Measurements from ENCODE around the gene RNF157.
"Not testable (repeated sequence)": the region's sequence is repeated elsewhere in the genome, so short reads cannot be mapped to it uniquely, and the experiment has no call there.

Gene RNF157

GRCh38 chr17:76234354-76234679, 6.0 kb downstream of the RNF157 start:
- no peak for DNase-seq (ENCODE audit: low read depth in 2 of 2)

- DNase-seq (ENCODE audit: low read depth in 2 of 2) = no peak
Measured at GRCh38 chr17:76233588-76234353, 6.5 kb downstream of the RNF157 start.

- no peak for DNase-seq (ENCODE audit: low read depth in 2 of 2)
Measured at GRCh38 chr17:76232342-76232741, 8.0 kb downstream of the RNF157 start.

- DNase-seq (ENCODE audit: low read depth in 2 of 2) = not testable (repeated sequence)
Measured at GRCh38 chr17:76226749-76227148, 13.5 kb downstream of the RNF157 start.

- not testable (repeated sequence) for DNase-seq (ENCODE audit: low read depth in 2 of 2)
Measured at GRCh38 chr17:76225373-76226086, 14.8 kb downstream of the RNF157 start.

GRCh38 chr17:76223802-76224201, 16.5 kb downstream of the RNF157 start:
- DNase-seq (ENCODE audit: low read depth in 2 of 2) = no peak

GRCh38 chr17:76219670-76220383, 20.5 kb downstream of the RNF157 start:
- no peak for DNase-seq (ENCODE audit: low read depth in 2 of 2)

GRCh38 chr17:76217081-76217480, 23.2 kb downstream of the RNF157 start:
- DNase-seq (ENCODE audit: low read depth in 2 of 2) = no peak

- no peak for DNase-seq (ENCODE audit: low read depth in 2 of 2)
Measured at GRCh38 chr17:76213491-76213890, 26.8 kb downstream of the RNF157 start.

- DNase-seq (ENCODE audit: low read depth in 2 of 2) = no peak
Measured at GRCh38 chr17:76208120-76208519, 32.2 kb downstream of the RNF157 start.

- DNase-seq (ENCODE audit: low read depth in 2 of 2) = no peak
Measured at GRCh38 chr17:76207275-76208059, 32.8 kb downstream of the RNF157 start.

GRCh38 chr17:76205542-76206144, 34.6 kb downstream of the RNF157 start:
- DNase-seq (ENCODE audit: low read depth in 2 of 2) = not testable (repeated sequence)

GRCh38 chr17:76204277-76204676, 36.0 kb downstream of the RNF157 start:
- DNase-seq (ENCODE audit: low read depth in 2 of 2) = no peak

- no peak for DNase-seq (ENCODE audit: low read depth in 2 of 2)
Measured at GRCh38 chr17:76200354-76200753, 39.9 kb downstream of the RNF157 start.

- DNase-seq (ENCODE audit: low read depth in 2 of 2) = peak in 1 of 2 donors; percentile 37
Measured at GRCh38 chr17:76199469-76199868, 40.8 kb downstream of the RNF157 start.

GRCh38 chr17:76198702-76199101, 41.6 kb downstream of the RNF157 start:
- no peak for DNase-seq (ENCODE audit: low read depth in 2 of 2)

- DNase-seq (ENCODE audit: low read depth in 2 of 2) = no peak
Measured at GRCh38 chr17:76197911-76198310, 42.4 kb downstream of the RNF157 start.

GRCh38 chr17:76196675-76197074, 43.6 kb downstream of the RNF157 start:
- no peak for DNase-seq (ENCODE audit: low read depth in 2 of 2)

GRCh38 chr17:76195281-76196096, 44.8 kb downstream of the RNF157 start:
- no peak for DNase-seq (ENCODE audit: low read depth in 2 of 2)

- no peak for DNase-seq (ENCODE audit: low read depth in 2 of 2)
Measured at GRCh38 chr17:76193591-76193990, 46.7 kb downstream of the RNF157 start.

- DNase-seq (ENCODE audit: low read depth in 2 of 2) = no peak
Measured at GRCh38 chr17:76191896-76192295, 48.4 kb downstream of the RNF157 start.

Measured in activated CD4-positive, alpha-beta T cell treated with anti-CD3 and anti-CD28 coated beads for 24 hours (primary cell).